Vagina (tissue), 2 donors: ENCODE measurements around the gene RFC4.
"Not testable (repeated sequence)": the region's sequence is repeated elsewhere in the genome, so short reads cannot be mapped to it uniquely, and the experiment has no call there.

ENCODE experiments used
- CTCF ChIP-seq, 3 experiments: fragments of 450-650 bp in 2 of 3; fragments of 200-600 bp in 1 of 3; sonication (generic) in 1 of 3; IDR thresholded peaks; one replicate each; pipeline ENCODE4 v1.5.1; 2017 to 2019; ENCODE audit warnings: antibody characterized with exemption in 3 of 3, mild to moderate bottlenecking in 2 of 3, moderate library complexity in 2 of 3
- POLR2A ChIP-seq, 2 donors: fragments of 450-650 bp; IDR thresholded peaks; one replicate each; pipeline ENCODE4 v1.6.1; 2017; ENCODE audit warnings: antibody characterized with exemption in 2 of 2, mild to moderate bottlenecking in 2 of 2, moderate library complexity in 2 of 2
- POLR2AphosphoS5 ChIP-seq, 2 donors: sonication (generic); formaldehyde crosslinking; IDR thresholded peaks; one replicate each; pipeline ENCODE4 v1.9.0; 2017; ENCODE audit warnings: antibody characterized with exemption in 2 of 2, mild to moderate bottlenecking in 2 of 2, low read depth in 1 of 2; ENCODE audit not compliant: insufficient read depth in 1 of 2

DNA sequence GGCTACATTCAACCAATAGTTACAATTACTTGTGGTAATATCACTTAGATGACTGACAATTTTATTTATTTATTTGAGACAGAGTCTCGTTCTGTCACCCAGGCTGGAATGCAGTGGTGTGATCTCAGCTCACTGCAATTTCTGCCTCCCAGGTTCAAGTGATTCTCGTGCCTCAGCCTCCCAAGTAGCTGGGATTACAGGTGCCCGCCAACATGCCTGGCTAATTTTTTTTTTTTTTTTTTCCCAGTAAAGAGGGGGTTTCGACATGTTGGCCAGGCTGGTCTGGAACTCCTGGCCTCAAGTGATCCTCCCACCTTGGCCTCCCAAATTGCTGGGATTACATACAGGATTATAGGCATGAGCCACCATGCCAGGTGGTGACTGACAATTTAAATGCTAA is 2.8 kb downstream of the RFC4 start:
- TF ChIP-seq CTCF (IDR thresholded peaks at IDR 0.05); POLR2A (IDR thresholded peaks at IDR 0.05); POLR2AphosphoS5 (IDR thresholded peaks at IDR 0.05; ENCODE audit: insufficient read depth in 1 of 2, low read depth in 1 of 2): not testable (repeated sequence)
